Superior temporal gyrus (tissue), 1 donor: ENCODE data around the gene BTBD6.

Source experiments
- DNase-seq: peaks from one replicate; pipeline ENCODE4 v3.0.0-alpha.2; 2016; ENCODE audit errors: extremely low spot score

Gene BTBD6

DNA sequence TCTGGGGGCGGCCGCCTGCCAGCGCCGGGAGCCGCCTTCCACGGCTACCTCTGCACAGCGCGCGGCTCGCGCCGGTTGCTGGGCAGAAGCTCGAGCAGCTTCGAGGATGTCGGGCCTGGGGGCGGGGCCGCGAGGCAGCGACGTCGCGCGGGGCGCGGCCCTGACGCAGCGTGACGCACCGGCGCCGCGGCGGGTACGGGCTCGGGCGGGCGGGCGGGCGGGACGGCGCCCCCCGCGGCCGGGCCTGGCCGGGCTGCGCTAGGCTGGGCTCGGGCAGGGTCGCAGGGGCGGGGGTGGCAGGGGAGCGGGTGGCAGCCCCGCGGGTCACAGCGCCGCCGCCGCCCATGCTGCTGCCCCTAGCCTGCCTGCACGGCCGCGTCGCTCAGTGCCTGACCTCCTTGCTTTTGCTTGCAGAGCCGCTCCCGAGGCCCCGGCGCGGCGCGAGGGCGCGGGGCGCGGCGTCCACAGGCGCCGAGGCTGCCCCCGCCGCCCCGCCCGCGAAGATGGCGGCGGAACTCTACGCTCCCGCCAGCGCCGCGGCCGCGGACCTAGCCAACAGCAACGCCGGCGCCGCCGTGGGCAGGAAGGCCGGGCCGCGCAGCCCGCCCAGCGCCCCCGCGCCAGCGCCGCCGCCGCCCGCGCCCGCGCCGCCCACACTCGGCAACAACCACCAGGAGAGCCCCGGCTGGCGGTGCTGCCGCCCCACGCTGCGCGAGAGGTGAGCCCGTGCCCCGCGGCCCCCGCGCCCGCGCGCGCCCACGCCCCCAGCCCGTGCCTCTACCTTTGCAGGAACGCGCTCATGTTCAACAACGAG is at the start of gene BTBD6:
TSS of gene BTBD6 (plus strand) at position 166 of the 814 bp plus-strand sequence. CDS start at position 345, 179 bp downstream.
- peak; percentile 71 for DNase-seq

DNA sequence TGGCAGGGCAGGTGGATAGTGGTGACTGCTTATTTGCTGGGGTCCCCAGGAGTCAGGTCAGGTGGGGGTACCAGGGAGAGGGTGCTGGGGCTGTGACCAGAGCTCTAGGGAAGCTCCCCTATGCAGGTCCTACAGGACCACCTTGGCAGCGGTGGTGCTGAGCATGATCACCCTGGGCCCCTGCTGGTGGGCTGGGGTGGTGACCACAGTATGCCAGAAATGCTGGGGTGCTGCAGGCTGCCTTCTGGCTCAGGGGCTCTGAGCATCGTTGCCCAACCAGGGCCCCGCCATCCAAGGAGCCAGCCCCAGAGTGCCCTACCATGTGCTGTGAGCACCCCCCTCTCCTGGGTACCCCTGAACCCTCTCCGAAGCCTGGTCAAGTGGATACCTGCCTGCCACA is 49.7 kb upstream of the BTBD6 start:
- DNase-seq: no peak

DNA sequence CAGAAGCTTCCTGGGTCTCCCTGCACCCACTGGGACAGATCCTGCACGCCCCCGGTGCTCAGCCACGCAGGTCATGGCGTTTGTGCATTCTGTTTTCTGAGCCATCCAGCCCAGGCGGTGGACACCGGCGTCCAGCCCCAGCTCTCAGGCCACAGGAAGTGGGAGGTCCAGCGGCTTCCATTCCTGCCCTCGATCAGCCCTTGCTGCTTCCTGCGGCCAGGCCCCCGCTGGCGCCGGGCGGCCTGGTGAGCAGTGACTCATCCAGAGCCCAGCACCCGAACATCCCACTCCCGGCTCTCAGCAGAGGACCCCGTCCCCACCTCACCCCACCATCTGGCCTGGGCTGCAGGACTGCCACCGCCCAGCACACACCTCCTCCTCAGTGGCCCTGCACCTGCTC is 49.2 kb upstream of the BTBD6 start:
- no peak for DNase-seq

DNA sequence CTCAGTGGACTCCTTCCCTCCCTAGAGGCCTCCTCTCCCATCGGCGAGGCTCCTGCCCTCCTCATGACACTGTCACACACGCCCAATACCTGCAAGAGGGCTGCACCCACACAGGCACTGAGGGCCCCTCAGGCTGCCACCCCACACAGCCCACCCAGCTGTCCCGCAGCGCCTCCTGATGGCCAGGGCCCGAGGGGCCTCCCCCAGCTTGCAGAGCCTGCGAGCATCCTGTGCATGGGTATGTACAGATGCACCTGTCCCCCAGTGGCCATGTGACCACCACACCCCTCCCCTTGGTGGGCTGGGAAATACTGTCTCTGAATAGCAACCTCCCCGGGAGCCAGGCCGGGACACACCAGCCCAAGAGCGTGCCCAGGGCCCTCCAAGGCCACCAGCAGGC is 48.3 kb upstream of the BTBD6 start:
- DNase-seq: no peak

DNA sequence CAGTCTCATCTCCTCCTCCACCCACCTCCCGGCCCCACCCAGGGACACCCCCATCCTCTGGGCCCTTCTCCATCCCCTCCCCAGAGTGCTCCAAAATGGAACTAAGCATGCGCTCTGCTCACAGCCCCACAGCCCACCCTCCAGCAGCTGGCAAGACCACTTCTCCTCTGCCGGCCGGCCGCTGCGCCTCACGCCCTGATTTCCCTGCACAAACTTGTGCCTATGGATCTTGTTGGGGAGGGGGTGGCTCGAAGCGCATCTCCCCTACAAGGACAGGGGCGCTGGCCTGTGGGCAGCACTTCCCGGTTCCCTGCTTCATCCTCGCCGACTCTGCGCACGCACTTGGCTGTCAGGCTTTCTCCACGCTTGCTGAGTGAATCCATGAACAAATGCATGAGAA is 47.7 kb upstream of the BTBD6 start:
- no peak for DNase-seq

DNA sequence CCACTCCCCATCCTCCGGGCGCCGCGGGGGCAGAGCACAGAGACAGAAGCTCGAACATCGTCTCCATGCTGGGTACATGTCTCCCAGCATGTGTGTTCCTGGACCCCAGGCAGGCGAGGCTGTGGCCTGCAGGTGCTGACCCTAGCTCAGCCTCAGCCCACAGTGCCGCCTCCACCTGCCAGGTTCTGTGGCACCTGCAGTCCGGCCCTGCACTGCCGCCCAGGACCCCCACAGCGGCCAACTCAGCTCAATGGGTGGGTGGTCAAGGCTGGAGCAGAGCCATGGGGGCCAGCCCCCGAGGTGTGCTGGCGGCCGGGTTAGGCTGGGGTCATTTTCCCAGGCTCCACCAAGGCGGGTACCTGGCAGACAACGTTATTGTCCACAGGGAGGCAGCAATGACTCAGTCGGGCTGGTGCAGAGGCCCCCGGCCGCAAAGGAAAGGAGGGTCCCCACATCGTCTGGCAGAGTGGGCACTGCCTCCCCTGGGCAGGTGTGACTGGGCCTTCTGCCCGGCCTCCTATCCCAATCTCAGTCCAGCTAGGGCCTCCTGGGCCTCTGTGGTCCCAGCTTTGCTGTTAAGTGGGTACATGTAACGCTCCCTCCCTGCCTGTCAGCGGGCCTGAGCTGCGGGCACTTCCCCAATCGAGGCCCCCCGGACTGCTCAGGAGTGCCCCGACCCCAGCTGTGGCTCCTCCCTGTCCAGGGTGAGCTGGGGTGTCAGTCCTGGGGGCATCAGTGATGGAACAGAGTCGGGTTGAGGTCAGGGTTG is 47.0 kb upstream of the BTBD6 start:
- no peak for DNase-seq

DNA sequence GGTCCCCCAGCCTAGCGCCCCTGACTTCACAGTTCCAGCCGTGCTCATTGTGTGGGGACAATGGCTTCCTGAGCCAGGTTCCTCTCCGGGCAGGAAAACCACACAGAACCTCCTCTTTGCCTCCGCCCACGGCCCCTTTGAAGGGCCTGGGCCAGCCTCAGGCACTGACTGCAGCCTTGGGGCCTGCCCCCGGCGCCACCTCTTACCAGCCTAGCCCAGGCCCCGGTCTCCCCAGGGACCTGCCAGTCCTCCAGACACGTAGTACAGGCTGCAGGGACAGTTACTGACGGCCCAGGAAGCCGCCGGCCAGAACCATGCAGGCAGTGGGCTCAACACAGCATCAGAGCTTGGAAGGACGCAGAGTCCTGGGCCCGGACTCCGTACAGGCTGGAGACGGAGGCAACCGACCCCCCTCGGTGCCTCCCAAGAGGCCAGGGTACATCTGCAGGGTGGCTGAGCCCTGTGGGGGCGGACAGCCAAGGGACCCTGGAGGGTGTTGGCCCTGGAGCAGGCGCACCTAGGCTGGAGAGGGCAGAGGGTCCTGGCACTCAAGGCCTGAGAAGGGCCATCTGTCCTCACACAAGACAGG is 46.3 kb upstream of the BTBD6 start:
- no peak for DNase-seq

DNA sequence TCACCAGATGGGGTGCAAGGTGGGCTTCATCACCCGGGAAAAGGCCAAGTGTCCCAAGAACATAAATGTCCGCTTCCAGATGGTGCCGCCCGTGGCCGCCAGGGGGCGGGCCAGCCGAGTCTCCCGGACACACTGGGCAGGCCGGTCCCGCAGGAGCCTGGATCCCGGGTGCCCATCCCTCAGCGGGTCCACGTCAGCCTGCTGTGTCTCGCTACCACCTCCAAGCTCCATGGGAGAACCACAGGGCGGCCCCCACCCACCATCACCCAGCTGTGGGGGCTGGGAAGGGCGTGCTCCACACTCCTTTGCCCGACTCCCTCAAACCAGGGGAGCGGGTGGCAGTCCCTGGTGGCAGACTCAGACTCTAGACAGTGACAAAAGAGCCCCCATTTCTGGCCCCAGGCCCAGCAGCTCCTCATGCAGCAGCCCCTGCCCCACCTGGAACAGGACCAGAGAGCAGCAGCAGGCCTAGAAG is 45.2 kb upstream of the BTBD6 start:
- peak; percentile 78 for DNase-seq

DNA sequence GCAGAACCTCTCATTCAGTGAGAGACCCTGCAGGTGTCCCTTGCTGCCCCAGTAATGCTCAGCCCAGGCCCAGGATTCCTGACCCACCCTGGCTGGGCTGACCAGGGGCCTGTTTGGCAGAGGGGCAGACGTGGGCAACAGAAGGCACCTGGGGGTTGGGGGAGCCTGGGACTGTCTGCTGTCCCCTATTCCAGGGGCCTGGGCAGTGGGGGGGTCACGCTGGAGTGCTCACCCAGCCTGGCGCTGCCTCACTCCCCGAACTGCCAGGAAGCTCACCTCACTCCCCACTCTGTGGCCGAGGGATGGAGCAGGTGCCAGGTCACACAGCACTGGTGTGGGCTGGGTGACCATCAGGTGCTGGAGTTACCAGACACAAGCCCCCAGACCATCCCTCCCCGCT is 44.6 kb upstream of the BTBD6 start:
- no peak for DNase-seq

DNA sequence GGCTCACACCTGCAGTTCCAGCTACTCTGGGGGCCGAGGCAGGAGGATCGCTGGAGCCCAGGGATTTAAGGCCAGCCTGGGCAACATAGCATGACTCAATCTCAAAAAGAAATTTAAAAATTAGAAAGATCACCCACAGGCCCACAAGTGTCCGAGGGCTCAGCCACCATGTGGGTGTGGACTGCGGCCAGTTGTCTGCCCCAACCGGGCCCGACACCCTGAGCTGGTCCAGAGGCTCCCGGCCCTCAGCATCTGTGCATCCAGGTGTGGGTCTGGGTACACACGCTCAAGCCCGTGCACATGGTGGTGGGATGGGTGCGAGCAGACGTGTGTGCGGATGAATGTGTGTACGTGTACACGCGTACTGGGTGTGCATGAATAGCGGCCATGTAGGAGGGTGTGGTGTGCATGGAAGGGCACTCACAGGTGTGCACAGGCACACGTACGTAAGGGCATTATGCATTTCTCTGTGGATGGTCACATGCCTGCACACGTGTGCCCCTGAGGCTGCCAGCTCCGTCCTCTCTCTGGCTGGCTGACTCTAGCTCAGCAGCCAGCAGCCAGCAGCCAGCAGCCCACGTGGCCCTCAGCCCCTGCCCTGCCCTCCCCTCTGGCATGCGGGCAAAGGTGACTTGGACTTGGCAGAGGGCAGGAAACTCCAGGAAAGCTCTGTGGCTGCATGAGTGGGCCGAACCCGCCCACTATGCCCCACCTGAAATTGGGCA is 44.0 kb upstream of the BTBD6 start:
- peak; percentile 72 for DNase-seq

DNA sequence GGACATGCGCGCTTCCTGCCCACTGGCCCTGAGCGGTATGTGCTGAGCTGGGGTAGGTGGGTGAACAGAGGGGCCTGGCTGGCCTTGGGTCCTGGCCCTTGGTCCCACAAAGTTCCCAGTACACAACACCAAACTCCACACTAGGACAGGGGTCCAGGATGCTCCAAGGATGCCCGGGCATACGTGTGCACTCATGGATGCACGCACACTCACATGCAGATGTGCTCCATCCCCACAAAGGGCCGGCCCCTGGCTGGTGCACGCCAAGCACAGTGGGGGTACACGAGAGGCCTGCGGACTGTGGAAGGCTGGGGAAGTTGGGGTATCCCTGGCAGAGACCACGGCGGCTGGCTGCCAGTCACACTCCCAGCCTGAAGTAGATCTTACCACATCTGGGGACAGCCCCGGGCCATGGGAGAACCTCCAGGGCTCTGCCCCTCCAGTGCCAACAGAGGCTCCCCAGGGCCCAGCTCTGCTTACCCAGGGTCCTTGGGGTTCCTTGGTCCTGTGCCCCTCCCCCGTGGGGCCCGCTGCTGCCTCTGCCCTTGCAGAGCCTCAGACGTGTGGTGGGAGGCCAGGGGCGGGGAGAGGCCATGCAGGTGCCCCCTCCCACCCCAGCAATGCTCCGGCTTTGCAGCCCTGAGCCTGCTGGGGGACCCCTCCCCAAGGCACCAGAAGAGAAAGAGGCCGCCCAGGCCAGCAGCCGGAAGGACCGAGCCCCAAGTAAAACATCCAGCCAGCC is 43.2 kb upstream of the BTBD6 start:
- no peak for DNase-seq

DNA sequence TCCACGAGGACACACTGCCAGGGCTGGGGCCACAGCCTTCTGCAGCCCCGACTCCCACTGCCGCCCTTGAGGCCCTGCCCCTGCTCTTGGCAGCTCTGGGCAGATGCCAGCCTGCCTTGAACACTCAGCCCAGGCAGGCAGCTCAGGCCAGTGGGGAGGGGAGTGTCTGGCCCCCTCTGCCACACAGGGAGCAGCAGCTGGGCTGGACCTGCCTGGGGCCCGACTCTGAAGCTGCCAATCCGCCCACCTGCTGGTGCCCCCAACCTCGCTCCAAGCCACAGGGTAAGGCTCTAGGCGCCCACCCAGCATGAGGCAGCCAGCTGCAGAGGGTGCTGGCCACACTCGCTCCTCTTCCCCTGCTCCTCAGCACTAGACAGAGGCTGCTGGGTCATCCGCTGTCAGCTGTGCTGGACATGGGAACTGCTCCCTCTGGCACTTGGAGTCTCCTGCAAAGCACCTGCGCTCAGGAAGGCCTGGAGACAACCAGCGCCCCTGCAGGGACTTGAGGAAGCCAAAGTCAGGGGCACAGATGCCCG is 42.6 kb upstream of the BTBD6 start:
- no peak for DNase-seq

DNA sequence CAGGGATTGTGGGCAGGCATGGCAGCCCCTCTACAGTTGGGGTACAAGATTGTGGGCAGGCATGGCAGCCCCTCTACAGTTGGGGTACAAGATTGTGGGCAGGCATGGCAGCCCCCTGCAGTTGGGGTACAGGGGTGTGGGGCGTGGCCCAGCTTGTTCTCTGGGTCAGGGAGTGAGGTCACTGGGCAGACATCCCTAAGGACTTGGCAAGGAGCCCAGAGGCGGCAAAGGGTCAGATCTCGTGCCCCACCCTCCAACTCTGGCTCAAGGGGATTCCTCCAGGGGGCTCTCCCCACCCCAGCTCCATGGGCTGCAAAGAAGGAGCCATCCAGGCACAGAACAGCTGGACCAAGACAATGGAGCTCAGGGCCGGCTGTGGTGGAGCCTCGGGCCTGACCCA is 41.5 kb upstream of the BTBD6 start:
- DNase-seq: no peak

DNA sequence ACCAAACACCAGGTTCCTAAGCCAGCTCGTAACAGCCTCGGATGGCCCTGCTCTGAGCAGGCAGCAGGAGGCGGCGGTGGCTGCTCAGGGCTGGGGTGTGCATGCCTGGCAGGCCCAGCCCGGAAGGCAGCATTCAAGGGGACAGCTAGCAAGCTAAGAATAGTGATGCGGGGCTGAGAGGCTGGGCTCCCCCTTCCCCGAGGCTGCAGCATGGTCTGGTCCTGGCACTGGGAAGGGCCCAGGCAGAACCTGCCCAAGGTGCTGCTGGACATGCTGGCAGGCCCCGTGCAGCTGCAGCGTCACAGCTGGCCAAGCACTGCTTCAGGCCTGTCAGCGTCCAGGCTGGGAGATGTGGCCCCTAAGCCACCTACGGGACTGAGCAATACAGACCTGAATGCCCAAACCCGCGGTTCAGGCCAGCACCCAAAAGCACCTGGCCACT is 40.9 kb upstream of the BTBD6 start:
- DNase-seq: no peak

DNA sequence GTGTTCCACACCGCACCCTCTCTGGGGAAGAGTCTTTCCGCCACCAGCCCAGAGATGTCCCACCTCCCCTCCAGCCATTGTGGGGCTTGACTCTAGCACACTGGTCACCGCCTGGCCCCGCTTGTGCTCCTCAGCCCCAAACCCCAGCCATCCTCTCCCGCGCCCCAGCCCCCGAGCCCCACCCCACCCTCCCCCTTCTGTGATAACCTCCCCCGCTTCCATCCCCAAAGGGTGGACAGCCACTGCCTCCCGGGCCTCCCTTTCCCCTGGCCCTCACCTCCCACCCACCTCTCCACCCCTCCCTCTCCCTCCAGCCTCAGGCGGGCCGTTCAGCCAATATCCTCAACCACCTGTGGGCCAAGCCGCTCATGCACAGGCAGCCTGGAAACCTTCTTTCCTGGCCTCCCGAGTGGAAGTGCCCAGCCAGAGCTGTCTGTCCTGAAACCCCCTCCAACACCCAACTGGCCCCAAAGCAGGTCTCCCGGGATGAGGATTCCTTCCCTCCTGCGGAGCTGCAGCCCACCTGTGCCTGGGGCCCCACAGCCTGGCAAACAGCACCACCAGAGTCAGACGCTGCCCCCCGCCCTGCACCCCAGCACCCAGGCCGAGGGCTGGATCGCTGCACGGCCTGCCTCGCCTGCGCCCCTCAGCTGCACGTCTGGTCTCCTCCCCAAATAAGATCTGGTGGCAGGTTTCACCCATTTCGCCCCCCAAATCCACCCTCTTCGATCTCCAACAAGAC is 40.2 kb upstream of the BTBD6 start:
- DNase-seq: no peak

DNA sequence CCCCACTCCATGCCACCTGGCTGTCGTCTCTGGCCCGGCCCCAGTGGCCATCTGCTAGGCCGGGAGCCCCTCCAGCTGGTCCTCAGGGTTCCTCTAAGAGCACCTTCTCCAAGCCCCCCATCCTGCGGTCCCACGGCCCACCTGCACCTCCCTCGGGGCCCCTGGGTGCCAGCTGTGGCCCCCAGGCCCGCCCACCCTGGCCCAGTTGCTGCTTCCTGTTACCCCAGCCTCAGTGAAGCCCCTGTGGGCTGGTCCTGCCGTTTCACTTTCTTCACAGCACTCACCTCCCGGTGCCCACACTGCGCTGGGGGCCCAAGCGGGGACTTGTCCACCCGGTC is 39.6 kb upstream of the BTBD6 start:
- DNase-seq: no peak

DNA sequence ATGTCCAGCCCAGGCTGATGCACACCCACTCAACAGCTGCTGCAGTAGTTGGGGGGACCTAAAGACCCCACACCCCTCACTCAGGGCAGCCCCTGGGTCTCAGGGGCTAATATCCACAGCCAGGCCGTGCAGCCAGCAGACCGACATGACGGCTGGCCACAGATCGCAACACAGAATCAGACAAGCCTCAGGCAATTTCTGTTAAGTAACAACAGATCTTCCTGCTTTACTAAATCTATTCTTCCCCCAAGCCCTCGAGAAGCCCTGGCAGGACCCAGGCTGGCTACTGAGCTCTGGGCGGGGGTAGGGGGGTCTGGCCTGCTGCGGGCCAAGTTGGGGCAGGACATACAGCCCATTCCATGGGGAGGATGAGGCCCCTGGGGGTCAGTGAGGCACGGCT is 39.2 kb upstream of the BTBD6 start:
- no peak for DNase-seq

DNA sequence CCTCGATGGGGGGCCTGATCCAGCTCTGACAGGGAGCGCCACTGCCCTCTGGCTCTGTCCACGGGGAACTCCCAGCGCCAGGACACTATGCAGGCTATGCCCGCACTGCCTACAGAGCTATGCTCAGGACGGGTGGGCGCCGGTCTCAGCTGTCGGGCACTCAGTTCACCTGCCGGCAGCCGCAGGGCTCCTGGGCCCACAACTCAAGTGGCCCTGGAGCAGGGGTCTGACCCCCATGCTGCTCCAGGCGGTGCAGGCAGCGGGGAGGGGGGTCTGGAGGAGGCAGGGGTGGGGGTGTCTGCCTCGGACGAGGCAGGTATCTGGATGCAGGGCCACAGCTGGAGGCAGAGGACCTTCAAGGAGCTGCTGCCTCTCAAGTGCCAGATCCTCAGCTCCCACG is 38.7 kb upstream of the BTBD6 start:
- DNase-seq: no peak

DNA sequence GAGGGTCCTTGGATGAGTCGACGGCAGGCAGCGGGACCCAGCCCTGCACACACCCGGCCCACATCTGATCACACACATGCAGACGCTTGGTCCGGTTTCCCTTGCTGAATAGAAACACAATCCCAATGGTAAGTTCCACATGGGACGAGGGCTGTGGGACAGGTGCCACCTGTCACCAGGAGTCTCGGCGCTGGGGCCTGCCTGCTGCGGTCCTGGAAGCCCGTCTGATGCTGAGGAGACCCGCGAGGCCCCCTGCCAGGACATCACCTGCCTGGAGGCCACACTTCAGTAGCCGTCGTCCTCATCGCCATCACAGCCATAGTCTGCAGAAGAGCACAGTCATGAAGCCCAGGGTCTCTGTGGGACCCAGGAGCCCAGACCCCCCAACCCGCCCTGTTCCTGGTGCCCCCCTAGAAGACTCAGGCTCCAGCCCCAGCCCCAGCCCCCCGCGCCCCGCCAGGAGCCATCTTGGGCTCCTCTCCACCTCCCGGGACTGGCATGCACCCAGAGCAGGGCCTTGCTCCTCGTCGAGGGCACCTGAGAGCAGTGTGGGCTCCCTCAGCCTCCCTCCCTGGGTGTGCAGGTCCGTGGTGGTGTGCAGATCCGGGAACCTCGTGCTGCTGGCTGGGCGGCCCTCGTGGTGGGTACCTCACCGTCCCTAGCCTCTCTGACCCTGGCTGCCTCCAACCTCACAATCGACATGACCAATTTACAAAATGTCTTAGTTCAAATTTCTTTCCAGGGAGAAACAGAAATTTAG is 37.9 kb upstream of the BTBD6 start:
- no peak for DNase-seq
